ENCODE measurements around the gene MCIDAS.

DNA sequence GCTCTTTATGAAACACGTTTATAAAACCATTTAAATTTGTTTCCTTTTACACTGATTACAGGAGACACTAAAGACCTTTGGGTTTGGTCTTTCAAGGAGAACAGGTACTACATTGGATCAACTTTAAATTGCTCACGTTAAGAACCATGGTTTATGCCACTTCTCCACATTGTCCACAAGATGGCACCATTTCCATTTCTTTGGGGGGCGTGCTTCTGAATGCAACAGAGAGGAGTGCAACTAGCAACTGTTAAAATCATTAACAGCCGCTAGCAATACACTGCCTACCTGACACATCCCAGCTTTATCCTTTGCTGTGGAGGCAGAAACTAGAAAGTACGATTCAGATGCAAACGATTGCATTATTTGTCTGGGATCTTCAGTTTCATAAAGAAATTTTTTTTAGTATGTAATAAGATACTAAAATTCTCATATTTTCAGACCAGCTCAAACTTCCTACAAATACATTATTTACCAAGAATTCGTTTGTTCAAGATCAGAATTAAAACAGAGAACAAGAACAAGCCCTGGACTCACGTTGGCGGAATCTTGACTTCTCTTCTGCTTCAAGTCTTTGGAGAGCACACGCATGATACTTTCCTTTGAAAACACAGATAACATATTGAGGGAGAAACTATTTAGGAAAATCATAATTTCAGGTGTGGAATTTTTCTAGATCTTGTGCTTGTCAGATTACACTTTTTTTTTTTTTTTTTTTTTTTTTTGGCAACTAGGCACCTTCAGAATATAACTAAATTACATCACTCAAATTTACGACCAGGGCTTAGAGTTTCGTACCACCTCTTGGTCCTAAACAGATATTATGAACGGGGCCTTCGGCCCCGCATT lies 54.8 kb downstream of the MCIDAS start:
- TF ChIP-seq, protein P1, sequence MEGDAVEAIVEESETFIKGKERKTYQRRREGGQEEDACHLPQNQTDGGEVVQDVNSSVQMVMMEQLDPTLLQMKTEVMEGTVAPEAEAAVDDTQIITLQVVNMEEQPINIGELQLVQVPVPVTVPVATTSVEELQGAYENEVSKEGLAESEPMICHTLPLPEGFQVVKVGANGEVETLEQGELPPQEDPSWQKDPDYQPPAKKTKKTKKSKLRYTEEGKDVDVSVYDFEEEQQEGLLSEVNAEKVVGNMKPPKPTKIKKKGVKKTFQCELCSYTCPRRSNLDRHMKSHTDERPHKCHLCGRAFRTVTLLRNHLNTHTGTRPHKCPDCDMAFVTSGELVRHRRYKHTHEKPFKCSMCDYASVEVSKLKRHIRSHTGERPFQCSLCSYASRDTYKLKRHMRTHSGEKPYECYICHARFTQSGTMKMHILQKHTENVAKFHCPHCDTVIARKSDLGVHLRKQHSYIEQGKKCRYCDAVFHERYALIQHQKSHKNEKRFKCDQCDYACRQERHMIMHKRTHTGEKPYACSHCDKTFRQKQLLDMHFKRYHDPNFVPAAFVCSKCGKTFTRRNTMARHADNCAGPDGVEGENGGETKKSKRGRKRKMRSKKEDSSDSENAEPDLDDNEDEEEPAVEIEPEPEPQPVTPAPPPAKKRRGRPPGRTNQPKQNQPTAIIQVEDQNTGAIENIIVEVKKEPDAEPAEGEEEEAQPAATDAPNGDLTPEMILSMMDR (IDR thresholded peaks at IDR 0.05) = peak; percentile 70 to 85 (median 80)
- TF ChIP-seq POLR2A (IDR thresholded peaks at IDR 0.05) = no peak
